ENCODE results near the gene ZG16.
A peak's percentile ranks its signal among the peaks of the same experiment; 100 is the strongest.
"Not testable (repeated sequence)": the region's sequence is repeated elsewhere in the genome, so short reads cannot be mapped to it uniquely, and the experiment has no call there.

The ZG16 gene

DNA sequence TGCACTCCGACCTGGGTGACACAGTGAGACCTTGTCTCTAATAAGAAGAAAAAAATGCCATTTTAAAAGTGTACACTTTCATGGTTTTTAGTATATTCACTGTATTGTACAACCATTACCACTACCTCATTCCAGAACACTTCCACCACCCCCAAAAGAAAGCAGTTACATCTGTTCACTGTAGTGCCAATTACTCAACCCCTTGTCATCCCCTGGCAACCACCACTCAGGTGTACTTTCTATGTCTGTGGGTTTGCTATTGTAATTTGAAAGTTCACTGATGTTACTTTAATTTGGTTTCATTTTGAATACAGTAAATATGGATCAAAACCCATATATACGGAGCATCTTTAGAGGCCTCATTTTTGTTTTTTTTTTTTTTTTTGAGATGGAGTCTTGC, 6.1 kb downstream of the ZG16 start:
- no peak overlapping the region for H3K4me3 ChIP-seq (ENCODE audit: low read length)
- TF ChIP-seq, protein P1, sequence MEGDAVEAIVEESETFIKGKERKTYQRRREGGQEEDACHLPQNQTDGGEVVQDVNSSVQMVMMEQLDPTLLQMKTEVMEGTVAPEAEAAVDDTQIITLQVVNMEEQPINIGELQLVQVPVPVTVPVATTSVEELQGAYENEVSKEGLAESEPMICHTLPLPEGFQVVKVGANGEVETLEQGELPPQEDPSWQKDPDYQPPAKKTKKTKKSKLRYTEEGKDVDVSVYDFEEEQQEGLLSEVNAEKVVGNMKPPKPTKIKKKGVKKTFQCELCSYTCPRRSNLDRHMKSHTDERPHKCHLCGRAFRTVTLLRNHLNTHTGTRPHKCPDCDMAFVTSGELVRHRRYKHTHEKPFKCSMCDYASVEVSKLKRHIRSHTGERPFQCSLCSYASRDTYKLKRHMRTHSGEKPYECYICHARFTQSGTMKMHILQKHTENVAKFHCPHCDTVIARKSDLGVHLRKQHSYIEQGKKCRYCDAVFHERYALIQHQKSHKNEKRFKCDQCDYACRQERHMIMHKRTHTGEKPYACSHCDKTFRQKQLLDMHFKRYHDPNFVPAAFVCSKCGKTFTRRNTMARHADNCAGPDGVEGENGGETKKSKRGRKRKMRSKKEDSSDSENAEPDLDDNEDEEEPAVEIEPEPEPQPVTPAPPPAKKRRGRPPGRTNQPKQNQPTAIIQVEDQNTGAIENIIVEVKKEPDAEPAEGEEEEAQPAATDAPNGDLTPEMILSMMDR (conservative IDR thresholded peaks at IDR 0.05; ENCODE audit: low read depth, low read length): no peak
- DNase-seq (ENCODE audit: low read depth): no peak

DNA sequence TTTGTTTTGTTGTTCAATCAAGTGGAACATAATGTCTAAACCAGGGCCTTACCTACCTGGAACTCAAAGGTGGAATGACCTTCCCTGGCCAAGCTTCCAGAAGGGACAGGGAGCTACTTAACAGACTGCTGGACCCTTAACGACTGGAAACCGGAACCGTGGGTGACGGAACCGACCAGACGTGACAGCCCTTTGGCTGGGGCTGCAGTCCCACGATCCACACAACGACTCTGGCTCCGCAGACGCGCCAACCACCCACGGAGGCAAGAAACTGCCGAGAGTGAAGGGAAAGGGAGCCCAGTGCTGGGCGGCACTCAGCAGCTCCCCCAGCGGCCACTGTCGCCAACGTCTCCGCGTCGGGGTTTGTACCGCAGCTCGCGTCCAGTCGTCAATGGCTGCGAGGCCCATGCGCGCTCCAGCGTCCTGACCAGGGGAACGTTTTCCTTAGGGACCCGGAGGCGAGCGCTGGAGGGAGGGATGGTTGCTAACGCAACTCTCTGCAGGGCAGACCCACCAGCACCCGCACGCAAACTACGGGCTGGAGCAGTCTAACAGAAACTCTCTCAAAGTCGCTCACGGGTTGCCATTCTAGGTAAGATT, 6.9 kb downstream of the ZG16 start:
- H3K4me3 ChIP-seq (ENCODE audit: low read length): peak overlapping the region; percentile 35
- DNase-seq (ENCODE audit: low read depth): no peak
- TF ChIP-seq, protein P1 (conservative IDR thresholded peaks at IDR 0.05; ENCODE audit: low read depth, low read length): peak; percentile 85

DNA sequence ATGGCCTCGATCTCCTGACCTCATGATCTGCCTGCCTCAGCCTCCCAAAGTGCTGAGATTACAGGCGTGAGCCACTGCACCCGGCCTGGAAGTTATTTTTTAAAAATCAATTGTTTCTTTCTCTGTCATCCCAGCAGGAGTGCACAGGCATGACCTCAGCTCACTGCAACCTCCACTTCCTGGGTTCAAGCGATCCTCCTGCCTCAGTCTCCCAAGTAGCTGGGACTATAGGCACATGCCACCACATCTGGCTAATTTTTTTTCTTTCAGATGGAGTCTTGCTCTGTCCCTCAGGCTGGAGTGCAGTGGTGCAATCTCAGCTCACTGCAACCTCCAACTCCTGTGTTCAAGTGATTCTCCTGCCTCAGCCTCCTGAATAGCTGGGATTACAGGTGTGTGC, 9.1 kb downstream of the ZG16 start:
- H3K4me3 ChIP-seq (ENCODE audit: low read length); DNase-seq (ENCODE audit: low read depth): not testable (repeated sequence)

DNA sequence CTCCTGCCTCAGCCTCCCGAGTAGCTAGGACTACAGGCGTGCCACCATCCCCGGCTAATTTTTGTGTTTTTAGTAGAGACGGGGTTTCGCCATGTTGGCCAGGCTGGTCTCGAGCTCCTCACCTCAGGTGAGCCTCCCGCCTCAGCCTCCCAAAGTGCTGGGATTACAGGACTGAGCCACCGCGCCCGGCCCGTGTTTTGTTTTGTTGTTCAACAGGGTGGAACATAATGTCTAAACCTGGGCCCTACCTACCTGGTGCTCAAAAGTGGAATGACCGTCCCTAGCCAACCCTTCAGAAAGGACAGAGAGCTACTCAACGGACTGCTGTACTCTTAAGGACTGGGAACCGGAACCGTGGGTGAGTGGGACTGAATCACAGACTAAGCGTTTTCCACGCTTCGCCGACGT, 11.7 kb downstream of the ZG16 start:
- peak overlapping the region; percentile 97 for H3K4me3 ChIP-seq (ENCODE audit: low read length)
- TF ChIP-seq, protein P1 (conservative IDR thresholded peaks at IDR 0.05; ENCODE audit: low read depth, low read length): no peak
- no peak for DNase-seq (ENCODE audit: low read depth)

DNA sequence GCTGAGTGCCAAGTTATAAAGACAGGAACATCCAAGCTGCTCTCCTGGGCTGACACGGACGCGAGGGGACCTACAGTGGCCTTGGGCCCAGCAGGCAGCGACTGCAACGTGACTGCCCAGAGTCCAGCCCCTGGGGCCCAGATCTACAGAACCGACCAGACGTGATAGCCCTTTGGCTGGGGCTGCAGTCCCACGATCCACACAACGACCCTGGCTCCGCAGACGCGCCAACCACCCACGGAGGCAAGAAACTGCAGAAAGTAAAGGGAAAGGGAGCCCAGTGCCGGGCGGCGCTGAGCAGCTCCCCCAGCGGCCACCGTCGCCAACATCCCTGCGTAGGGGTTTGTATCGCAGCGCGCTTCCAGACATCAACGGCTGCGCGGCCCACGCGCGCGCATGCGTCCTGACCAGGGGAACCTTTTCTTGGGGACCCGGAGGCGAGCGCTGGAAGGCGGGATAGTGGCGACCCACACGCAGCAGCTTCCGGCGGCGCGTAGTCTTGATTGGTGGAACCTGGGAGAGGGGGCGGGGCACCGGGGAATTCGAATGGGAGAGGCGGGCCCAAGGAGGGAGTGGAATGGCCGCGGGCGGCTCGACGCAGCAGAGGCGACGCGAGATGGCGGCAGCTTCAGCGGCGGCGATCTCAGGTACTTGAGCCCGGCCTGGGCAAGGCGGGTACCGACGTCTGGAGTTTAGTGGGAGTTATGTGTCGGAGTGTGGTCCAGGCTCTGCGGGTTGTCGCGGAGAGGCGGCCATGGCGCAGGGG, 12.3 kb downstream of the ZG16 start, which contains the start of gene KIF22:
Gene KIF22 (plus strand): TSS at position 569 of the 766 bp plus-strand sequence. CDS start 9 bp downstream, at position 578.
- TF ChIP-seq, protein P1 (conservative IDR thresholded peaks at IDR 0.05; ENCODE audit: low read depth, low read length): peak; percentile 70

DNA sequence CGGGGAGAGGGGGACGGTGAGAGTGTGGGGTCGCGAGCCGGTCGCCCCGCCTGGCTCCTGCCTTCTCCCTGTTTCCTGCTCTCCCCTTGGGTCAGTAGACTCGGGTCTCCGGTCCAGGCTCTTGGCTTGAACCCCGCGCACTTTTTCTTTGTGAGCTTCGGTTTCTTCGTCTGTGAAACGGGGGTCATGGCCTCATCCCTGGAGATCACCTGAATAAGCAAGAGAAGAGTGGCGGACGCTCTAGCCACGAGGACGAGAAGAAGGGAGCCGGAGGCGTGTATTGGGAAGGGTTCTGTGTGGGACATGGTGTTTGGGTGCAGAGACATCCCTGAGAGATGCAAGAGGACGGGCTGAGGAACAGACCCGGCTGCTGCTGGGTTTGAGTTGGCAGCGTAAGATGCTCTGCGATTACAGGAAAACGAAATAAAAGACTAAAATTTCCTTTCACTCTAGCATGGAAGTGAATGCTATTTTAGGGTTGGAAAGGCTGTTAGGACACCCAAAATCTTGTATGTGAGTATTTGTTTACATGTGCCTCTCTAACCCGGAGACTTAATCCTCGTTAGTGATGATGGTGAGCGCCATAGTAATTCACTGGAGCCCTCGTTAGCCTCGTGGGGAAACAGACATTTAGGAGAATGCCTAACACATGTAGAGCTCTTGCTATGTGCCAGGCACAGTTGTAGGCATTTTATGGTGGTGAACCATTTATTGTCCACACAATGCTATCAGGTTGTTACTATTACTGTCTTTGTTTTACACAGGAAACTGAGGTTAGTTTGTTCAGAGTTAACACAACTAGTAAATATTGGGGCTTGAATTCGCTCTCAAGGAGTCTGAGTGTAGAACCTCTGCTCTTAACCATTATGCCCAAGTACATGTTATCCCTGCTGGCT, 13.1 kb downstream of the ZG16 start:
- TF ChIP-seq, protein P1 (conservative IDR thresholded peaks at IDR 0.05; ENCODE audit: low read depth, low read length): no peak
- H3K4me3 ChIP-seq (ENCODE audit: low read length): peak overlapping the region; percentile 97
- DNase-seq (ENCODE audit: low read depth): no peak

More for the DNA sequence above, 12.3 kb downstream of the ZG16 start, which contains the start of gene KIF22:
- peak within 1 kb of the TSS; percentile 97 for H3K4me3 ChIP-seq (ENCODE audit: low read length)
- DNase-seq (ENCODE audit: low read depth): peak; percentile 92

All from retinal pigment epithelial cell (primary cell).